MM.1S (cell line): ENCODE results near the gene KCNH8.

Experiments used
- DNase-seq: peaks from one replicate; pipeline ENCODE4 v3.0.0-alpha.2; 2015
- H2AFZ ChIP-seq: fragments of 300-600 bp; sonication (generic); 2 replicates; pipeline ENCODE4 v1.6.0; 2016; ENCODE audit warnings: antibody characterized with exemption, low read length
- H3F3A ChIP-seq: fragments of 300-600 bp; sonication (generic); 2 replicates; pipeline ENCODE4 v1.6.1; 2016; ENCODE audit warnings: mild to moderate bottlenecking, antibody characterized with exemption, low read length, moderate library complexity, mixed read lengths; ENCODE audit not compliant: insufficient read depth
- H3K27ac ChIP-seq: fragments of 300-600 bp; sonication (generic); 2 replicates; pipeline ENCODE4 v1.5.1; 2016; ENCODE audit warnings: mild to moderate bottlenecking, low read length
- H3K27me3 ChIP-seq: fragments of 300-600 bp; sonication (generic); replicated peaks from 2 replicates; pipeline ENCODE4 v1.6.0; 2016; ENCODE audit warnings: low read length; ENCODE audit not compliant: insufficient read depth
- H3K36me3 ChIP-seq: fragments of 300-600 bp; sonication (generic); replicated peaks from 2 replicates; pipeline ENCODE4 v1.6.1; 2016; ENCODE audit warnings: mild to moderate bottlenecking, low read length, mixed read lengths; ENCODE audit not compliant: insufficient read depth
- H3K4me1 ChIP-seq: fragments of 300-600 bp; sonication (generic); 2 replicates; pipeline ENCODE4 v1.6.1; 2016; ENCODE audit warnings: low read length, mixed read lengths
- H3K4me2 ChIP-seq: fragments of 300-600 bp; sonication (generic); 2 replicates; pipeline ENCODE4 v1.6.0; 2016; ENCODE audit warnings: low read depth, low read length
- H3K4me3 ChIP-seq: fragments of 300-600 bp; sonication (generic); 2 replicates; pipeline ENCODE4 v1.5.1; 2016; ENCODE audit warnings: low read length, mixed read lengths
- H3K79me2 ChIP-seq: fragments of 300-600 bp; sonication (generic); 2 replicates; pipeline ENCODE4 v1.6.1; 2016; ENCODE audit warnings: mixed run types, low read length, mixed read lengths
- H3K9ac ChIP-seq: fragments of 300-600 bp; sonication (generic); 2 replicates; pipeline ENCODE4 v1.6.1; 2016; ENCODE audit warnings: low read length, mixed read lengths
- H3K9me2 ChIP-seq: fragments of 300-600 bp; sonication (generic); replicated peaks from 2 replicates; pipeline ENCODE4 v1.6.1; 2016; ENCODE audit warnings: mild to moderate bottlenecking, low read length, mixed read lengths; ENCODE audit not compliant: insufficient read depth
- H3K9me3 ChIP-seq: fragments of 300-600 bp; sonication (generic); replicated peaks from 2 replicates; pipeline ENCODE4 v1.6.1; 2016; ENCODE audit warnings: mild to moderate bottlenecking, low read length, mixed read lengths; ENCODE audit not compliant: insufficient read depth
- H4K20me1 ChIP-seq: fragments of 300-600 bp; sonication (generic); 2 replicates; pipeline ENCODE4 v1.6.1; 2016; ENCODE audit warnings: mild to moderate bottlenecking, low read length, moderate library complexity, mixed read lengths; ENCODE audit not compliant: insufficient read depth
- CTCF ChIP-seq: fragments of 300-600 bp; sonication (generic); IDR thresholded peaks from 2 replicates; pipeline ENCODE4 v1.5.1; 2016; ENCODE audit warnings: antibody characterized with exemption, low read length, mixed read lengths
- EZH2 ChIP-seq: fragments of 300-600 bp; sonication (generic); optimal IDR thresholded peaks from 2 replicates; pipeline ENCODE3; 2017; ENCODE audit warnings: low read depth, mild to moderate bottlenecking, antibody characterized with exemption, low read length, mixed read lengths
- EZH2phosphoT487 ChIP-seq: fragments of 300-600 bp; sonication (generic); IDR thresholded peaks from 2 replicates; pipeline ENCODE4 v1.6.1; 2018; ENCODE audit warnings: antibody characterized with exemption, low read length

The KCNH8 gene

GRCh38 chr3:19154693-19155250, 6.5 kb downstream of the KCNH8 start:
- H3K9ac ChIP-seq = no peak overlapping the region
- DNase-seq = no peak
- H3F3A ChIP-seq = no peaks in the 10 kb centered on the region
- H3K27me3 ChIP-seq = no peaks in the 10 kb centered on the region
- no peaks in the 10 kb centered on the region for H3K4me1 ChIP-seq
- no peaks in the 10 kb centered on the region for H3K9me2 ChIP-seq
- H3K9me3 ChIP-seq = no peaks in the 10 kb centered on the region
- no peaks in the 10 kb centered on the region for H4K20me1 ChIP-seq
- TF ChIP-seq EZH2phosphoT487 = no peak
- TF ChIP-seq EZH2 = no peak
- TF ChIP-seq CTCF = no peak
- no peak overlapping the region for H2AFZ ChIP-seq
- H3K79me2 ChIP-seq = no peaks in the 10 kb centered on the region
- no peaks in the 10 kb centered on the region for H3K36me3 ChIP-seq
- H3K27ac ChIP-seq = no peak overlapping the region
- no peak overlapping the region for H3K4me3 ChIP-seq
- no peak overlapping the region for H3K4me2 ChIP-seq

- Histone ChIP-seq H3K36me3 (no peaks in the 10 kb centered on the region), H3K4me2 (no peak overlapping the region), H3K9me3 (no peaks in the 10 kb centered on the region), H3K27me3 (no peaks in the 10 kb centered on the region), H3K9me2 (no peaks in the 10 kb centered on the region), H3K4me3 (no peak overlapping the region), H3K9ac (no peak overlapping the region), H3F3A (no peaks in the 10 kb centered on the region), H3K79me2 (no peaks in the 10 kb centered on the region), H4K20me1 (no peaks in the 10 kb centered on the region), H3K4me1 (no peaks in the 10 kb centered on the region), H2AFZ (no peak overlapping the region), H3K27ac (no peak overlapping the region)
- no peak for DNase-seq
- TF ChIP-seq EZH2 (no peak), CTCF (no peak), EZH2phosphoT487 (no peak)
Measured at GRCh38 chr3:19155375-19155774, 7.1 kb downstream of the KCNH8 start.

GRCh38 chr3:19159966-19160635, 11.8 kb downstream of the KCNH8 start:
- H3K4me2 ChIP-seq = no peak overlapping the region
- H3K27me3 ChIP-seq = no peaks in the 10 kb centered on the region
- H3K9me2 ChIP-seq = no peaks in the 10 kb centered on the region
- no peak overlapping the region for H3K4me3 ChIP-seq
- no peaks in the 10 kb centered on the region for H3K9me3 ChIP-seq
- H2AFZ ChIP-seq = no peak overlapping the region
- H3K4me1 ChIP-seq = no peaks in the 10 kb centered on the region
- no peak overlapping the region for H3K9ac ChIP-seq
- TF ChIP-seq CTCF (no peak), EZH2 (no peak), EZH2phosphoT487 (no peak)
- H3F3A ChIP-seq = no peaks in the 10 kb centered on the region
- H3K79me2 ChIP-seq = no peaks in the 10 kb centered on the region
- no peak overlapping the region for H3K27ac ChIP-seq
- no peak for DNase-seq
- H3K36me3 ChIP-seq = no peaks in the 10 kb centered on the region
- no peaks in the 10 kb centered on the region for H4K20me1 ChIP-seq
